Measurements from ENCODE around the gene KCNN3.

Gene KCNN3

GRCh38 chr1:154748405-154748775 is 121.7 kb downstream of the KCNN3 start:
- Mint-ChIP-seq H3K4me1 (ENCODE audit: low read depth) (peaks cover 66% of the 10 kb centered on the region), H3K27me3 (ENCODE audit: low read depth) (peaks cover 33% of the 10 kb centered on the region), H3K4me3 (peak overlapping the region; percentile 76), H3K27ac (peak overlapping the region; percentile 86), H3K9me3 (no peaks in the 10 kb centered on the region), H3K36me3 (ENCODE audit: low read depth) (peaks cover 1% of the 10 kb centered on the region)

GRCh38 chr1:154747740-154748404 is 122.2 kb downstream of the KCNN3 start:
- no peaks in the 10 kb centered on the region for H3K9me3 Mint-ChIP-seq
- H3K4me3 Mint-ChIP-seq, result peak overlapping the region; percentile 76
- H3K4me1 Mint-ChIP-seq (ENCODE audit: low read depth), result peaks cover 65% of the 10 kb centered on the region
- peak overlapping the region; percentile 86 for H3K27ac Mint-ChIP-seq
- peaks cover 1% of the 10 kb centered on the region for H3K36me3 Mint-ChIP-seq (ENCODE audit: low read depth)
- peaks cover 37% of the 10 kb centered on the region for H3K27me3 Mint-ChIP-seq (ENCODE audit: low read depth)

GRCh38 chr1:154747380-154747739 is 122.7 kb downstream of the KCNN3 start:
- Mint-ChIP-seq H3K4me3 (peak overlapping the region; percentile 76), H3K9me3 (no peaks in the 10 kb centered on the region), H3K36me3 (ENCODE audit: low read depth) (peaks cover 1% of the 10 kb centered on the region), H3K27ac (peak overlapping the region; percentile 86), H3K27me3 (ENCODE audit: low read depth) (peaks cover 42% of the 10 kb centered on the region), H3K4me1 (ENCODE audit: low read depth) (peaks cover 63% of the 10 kb centered on the region)

GRCh38 chr1:154746622-154747299 is 123.3 kb downstream of the KCNN3 start:
- peak overlapping the region; percentile 76 for H3K4me3 Mint-ChIP-seq
- H3K36me3 Mint-ChIP-seq (ENCODE audit: low read depth), result peaks cover 1% of the 10 kb centered on the region
- no peaks in the 10 kb centered on the region for H3K9me3 Mint-ChIP-seq
- peaks cover 48% of the 10 kb centered on the region for H3K27me3 Mint-ChIP-seq (ENCODE audit: low read depth)
- H3K4me1 Mint-ChIP-seq (ENCODE audit: low read depth), result peaks cover 58% of the 10 kb centered on the region
- H3K27ac Mint-ChIP-seq, result no peak overlapping the region

GRCh38 chr1:154745750-154746425 is 124.2 kb downstream of the KCNN3 start:
- peaks cover 53% of the 10 kb centered on the region for H3K4me1 Mint-ChIP-seq (ENCODE audit: low read depth)

GRCh38 chr1:154745286-154745731 is 124.8 kb downstream of the KCNN3 start:
- Mint-ChIP-seq H3K9me3 (no peaks in the 10 kb centered on the region), H3K36me3 (ENCODE audit: low read depth) (peaks cover 6% of the 10 kb centered on the region), H3K27me3 (ENCODE audit: low read depth) (peaks cover 58% of the 10 kb centered on the region), H3K4me1 (ENCODE audit: low read depth) (peaks cover 53% of the 10 kb centered on the region), H3K27ac (peak overlapping the region; percentile 71), H3K4me3 (peak overlapping the region; percentile 68)

More at GRCh38 chr1:154745750-154746425, 124.2 kb downstream of the KCNN3 start:
- Mint-ChIP-seq H3K36me3 (ENCODE audit: low read depth) (peaks cover 6% of the 10 kb centered on the region), H3K27me3 (ENCODE audit: low read depth) (peaks cover 52% of the 10 kb centered on the region), H3K9me3 (no peaks in the 10 kb centered on the region), H3K27ac (no peak overlapping the region), H3K4me3 (peak overlapping the region; percentile 76)

- Mint-ChIP-seq H3K9me3 (no peaks in the 10 kb centered on the region), H3K4me1 (ENCODE audit: low read depth) (peaks cover 55% of the 10 kb centered on the region), H3K27ac (no peak overlapping the region), H3K27me3 (ENCODE audit: low read depth) (peaks cover 60% of the 10 kb centered on the region), H3K36me3 (ENCODE audit: low read depth) (peaks cover 6% of the 10 kb centered on the region), H3K4me3 (no peak overlapping the region)
Observed at GRCh38 chr1:154744352-154745035, 125.6 kb downstream of the KCNN3 start.

- Mint-ChIP-seq H3K4me3 (no peak overlapping the region), H3K27ac (no peak overlapping the region), H3K4me1 (ENCODE audit: low read depth) (peaks cover 52% of the 10 kb centered on the region), H3K36me3 (ENCODE audit: low read depth) (peaks cover 6% of the 10 kb centered on the region), H3K27me3 (ENCODE audit: low read depth) (peaks cover 61% of the 10 kb centered on the region), H3K9me3 (no peaks in the 10 kb centered on the region)
Observed at GRCh38 chr1:154743526-154744036, 126.5 kb downstream of the KCNN3 start.

- Mint-ChIP-seq H3K9me3 (no peaks in the 10 kb centered on the region), H3K4me1 (ENCODE audit: low read depth) (peaks cover 45% of the 10 kb centered on the region), H3K27me3 (ENCODE audit: low read depth) (peaks cover 71% of the 10 kb centered on the region), H3K27ac (no peak overlapping the region), H3K36me3 (ENCODE audit: low read depth) (peaks cover 6% of the 10 kb centered on the region), H3K4me3 (no peak overlapping the region)
Observed at GRCh38 chr1:154742606-154743005, 127.5 kb downstream of the KCNN3 start.

GRCh38 chr1:154741741-154742495 is 128.2 kb downstream of the KCNN3 start:
- Mint-ChIP-seq H3K27me3 (ENCODE audit: low read depth) (peaks cover 73% of the 10 kb centered on the region), H3K4me3 (no peak overlapping the region), H3K9me3 (no peaks in the 10 kb centered on the region), H3K4me1 (ENCODE audit: low read depth) (peaks cover 45% of the 10 kb centered on the region), H3K36me3 (ENCODE audit: low read depth) (peaks cover 9% of the 10 kb centered on the region), H3K27ac (no peak overlapping the region)

- peaks cover 9% of the 10 kb centered on the region for H3K36me3 Mint-ChIP-seq (ENCODE audit: low read depth)
- H3K27ac Mint-ChIP-seq, result no peak overlapping the region
- no peak overlapping the region for H3K4me3 Mint-ChIP-seq
- H3K27me3 Mint-ChIP-seq (ENCODE audit: low read depth), result peaks cover 71% of the 10 kb centered on the region
- H3K4me1 Mint-ChIP-seq (ENCODE audit: low read depth), result peaks cover 43% of the 10 kb centered on the region
- no peaks in the 10 kb centered on the region for H3K9me3 Mint-ChIP-seq
Observed at GRCh38 chr1:154741327-154741726, 128.8 kb downstream of the KCNN3 start.

GRCh38 chr1:154739654-154740053 is 130.4 kb downstream of the KCNN3 start:
- no peak overlapping the region for H3K27ac Mint-ChIP-seq
- H3K27me3 Mint-ChIP-seq (ENCODE audit: low read depth), result peaks cover 64% of the 10 kb centered on the region
- H3K36me3 Mint-ChIP-seq (ENCODE audit: low read depth), result peaks cover 8% of the 10 kb centered on the region
- peaks cover 35% of the 10 kb centered on the region for H3K4me1 Mint-ChIP-seq (ENCODE audit: low read depth)
- H3K4me3 Mint-ChIP-seq, result no peak overlapping the region
- H3K9me3 Mint-ChIP-seq, result no peaks in the 10 kb centered on the region

GRCh38 chr1:154736841-154737240 is 133.2 kb downstream of the KCNN3 start:
- peaks cover 8% of the 10 kb centered on the region for H3K36me3 Mint-ChIP-seq (ENCODE audit: low read depth)
- H3K4me1 Mint-ChIP-seq (ENCODE audit: low read depth), result peaks cover 32% of the 10 kb centered on the region
- H3K27ac Mint-ChIP-seq, result no peak overlapping the region
- H3K9me3 Mint-ChIP-seq, result no peaks in the 10 kb centered on the region
- H3K4me3 Mint-ChIP-seq, result peak overlapping the region; percentile 12
- peaks cover 47% of the 10 kb centered on the region for H3K27me3 Mint-ChIP-seq (ENCODE audit: low read depth)

- H3K4me3 Mint-ChIP-seq, result no peak overlapping the region
- H3K9me3 Mint-ChIP-seq, result no peaks in the 10 kb centered on the region
- peaks cover 32% of the 10 kb centered on the region for H3K4me1 Mint-ChIP-seq (ENCODE audit: low read depth)
- peak overlapping the region; percentile 61 for H3K27ac Mint-ChIP-seq
- peaks cover 4% of the 10 kb centered on the region for H3K36me3 Mint-ChIP-seq (ENCODE audit: low read depth)
- H3K27me3 Mint-ChIP-seq (ENCODE audit: low read depth), result peaks cover 40% of the 10 kb centered on the region
Observed at GRCh38 chr1:154735804-154736168, 134.3 kb downstream of the KCNN3 start.
